Measurements from ENCODE around the gene UBAC2.

UBAC2 gene

GRCh38 chr13:99316224-99316623 lies 115.6 kb downstream of the UBAC2 start:
- H3K4me3 ChIP-seq (ENCODE audit: low read depth, low read length), result no peak overlapping the region
- H3K9me3 ChIP-seq, result no peaks in the 10 kb centered on the region
- H3K36me3 ChIP-seq, result no peaks in the 10 kb centered on the region
- no peaks in the 10 kb centered on the region for H3K27me3 ChIP-seq
- no peak for TF ChIP-seq CTCF (IDR thresholded peaks at IDR 0.05; ENCODE audit: low read depth, low read length)
- no peaks in the 10 kb centered on the region for H3K4me1 ChIP-seq
- no peak for DNase-seq

- TF ChIP-seq CTCF (IDR thresholded peaks at IDR 0.05; ENCODE audit: low read depth, low read length), result no peak
- no peaks in the 10 kb centered on the region for H3K36me3 ChIP-seq
- no peak overlapping the region for H3K4me3 ChIP-seq (ENCODE audit: low read depth, low read length)
- no peaks in the 10 kb centered on the region for H3K4me1 ChIP-seq
- H3K9me3 ChIP-seq, result no peaks in the 10 kb centered on the region
- H3K27me3 ChIP-seq, result no peaks in the 10 kb centered on the region
- no peak for DNase-seq
Observed at GRCh38 chr13:99316657-99317256, 116.1 kb downstream of the UBAC2 start.

DNA sequence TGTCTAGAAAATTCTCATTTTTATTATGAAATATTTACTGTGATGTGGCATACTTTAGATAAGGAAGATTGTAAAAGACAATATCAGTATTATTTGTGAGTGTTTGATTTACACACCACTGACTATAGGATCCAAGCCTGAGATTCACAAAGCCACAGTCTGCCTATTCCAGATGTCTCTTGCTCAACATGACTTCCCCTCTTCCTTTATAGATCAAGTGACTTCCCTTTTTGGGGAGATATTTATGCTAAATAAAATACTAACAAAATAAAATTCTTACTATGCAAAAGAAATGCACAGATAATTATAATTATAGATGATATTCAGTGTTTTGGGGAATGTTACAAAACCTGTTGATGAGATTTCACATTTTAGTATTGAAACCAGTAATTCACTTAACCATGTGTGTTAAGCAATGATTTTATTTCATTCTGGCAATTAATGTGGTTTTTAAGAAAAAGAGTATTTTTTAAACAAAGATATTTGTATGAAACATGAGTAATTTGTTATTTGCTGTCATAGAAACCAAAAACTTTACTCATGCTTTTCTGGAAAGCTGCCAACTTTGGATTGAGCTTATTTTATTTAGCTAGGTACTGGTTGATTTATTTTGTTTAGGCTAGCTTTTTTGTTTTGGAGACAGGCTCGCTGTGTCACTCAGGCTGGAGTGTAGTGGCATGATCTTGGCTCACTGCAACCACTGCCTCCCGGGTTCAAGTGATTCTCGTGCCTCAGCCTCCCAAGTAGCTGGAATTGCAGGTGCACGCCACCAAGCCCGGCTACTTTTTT lies 120.2 kb downstream of the UBAC2 start:
- Histone ChIP-seq H3K4me3 (ENCODE audit: low read depth, low read length) (no peak overlapping the region), H3K9me3 (no peaks in the 10 kb centered on the region), H3K36me3 (no peaks in the 10 kb centered on the region), H3K4me1 (no peaks in the 10 kb centered on the region), H3K27me3 (no peaks in the 10 kb centered on the region)
- TF ChIP-seq CTCF (IDR thresholded peaks at IDR 0.05; ENCODE audit: low read depth, low read length), result no peak
- DNase-seq, result no peak

DNA sequence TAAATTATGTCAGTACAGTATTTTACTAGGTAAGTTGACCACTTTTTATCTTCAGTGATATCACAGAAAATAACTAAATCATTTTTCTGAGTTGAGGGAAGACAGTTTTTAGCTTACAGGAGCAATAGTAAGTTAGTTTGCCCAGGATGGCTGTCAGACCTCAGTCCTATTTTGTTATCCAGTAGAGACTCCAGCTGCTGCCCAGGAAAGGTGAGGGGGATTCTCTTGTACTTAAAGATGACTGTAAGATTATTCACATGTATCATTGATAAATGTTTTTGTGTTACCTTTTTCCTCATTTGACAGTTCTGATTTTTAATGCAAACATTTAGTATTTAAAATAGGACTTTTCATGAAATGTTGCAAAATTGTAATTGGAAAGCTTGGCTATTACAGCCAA lies 121.1 kb downstream of the UBAC2 start:
- Histone ChIP-seq H3K36me3 (no peaks in the 10 kb centered on the region), H3K27me3 (no peaks in the 10 kb centered on the region), H3K9me3 (no peaks in the 10 kb centered on the region), H3K4me3 (ENCODE audit: low read depth, low read length) (no peak overlapping the region), H3K4me1 (no peaks in the 10 kb centered on the region)
- TF ChIP-seq CTCF (IDR thresholded peaks at IDR 0.05; ENCODE audit: low read depth, low read length), result no peak
- DNase-seq, result no peak

DNA sequence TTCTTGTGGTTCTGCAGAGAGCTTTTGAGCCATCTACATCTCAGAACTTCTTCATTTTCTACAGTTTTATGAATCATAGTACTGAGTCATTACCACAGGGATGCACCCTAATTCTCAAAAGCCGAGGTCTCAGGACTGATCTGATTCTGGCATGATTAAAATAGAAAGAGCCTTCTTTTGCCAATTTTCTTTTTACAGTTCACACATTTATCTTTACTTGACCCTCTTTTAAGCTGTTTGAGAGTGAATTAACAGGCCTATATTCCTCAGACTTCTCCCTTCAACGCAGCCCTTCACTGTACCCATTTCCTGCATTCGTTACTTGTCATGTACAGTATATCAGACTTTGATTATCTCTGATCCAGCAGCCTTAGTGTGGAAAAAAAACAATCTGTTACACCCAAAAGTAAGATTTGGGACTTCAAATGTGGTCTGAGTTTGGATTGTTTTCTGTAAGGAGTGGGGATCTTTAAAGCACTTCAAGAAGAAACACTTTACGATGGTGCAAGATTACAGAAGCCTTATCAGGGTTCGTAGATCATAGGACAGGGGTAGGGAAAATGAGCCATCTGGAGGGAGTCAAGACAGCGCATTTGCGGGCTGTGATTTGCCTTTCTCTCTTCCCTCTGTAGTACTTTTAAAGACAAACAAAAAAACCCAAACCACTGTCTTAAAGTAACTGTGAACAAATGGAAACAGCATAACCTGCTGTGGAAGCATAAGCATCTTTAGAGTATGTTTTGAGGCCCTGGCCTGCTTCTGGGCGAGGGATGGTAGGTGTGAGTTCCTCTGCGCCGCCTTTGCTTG lies 121.8 kb downstream of the UBAC2 start:
- H3K36me3 ChIP-seq, result no peaks in the 10 kb centered on the region
- no peaks in the 10 kb centered on the region for H3K4me1 ChIP-seq
- H3K27me3 ChIP-seq, result no peaks in the 10 kb centered on the region
- no peak for DNase-seq
- no peak for TF ChIP-seq CTCF (IDR thresholded peaks at IDR 0.05; ENCODE audit: low read depth, low read length)
- no peak overlapping the region for H3K4me3 ChIP-seq (ENCODE audit: low read depth, low read length)
- no peaks in the 10 kb centered on the region for H3K9me3 ChIP-seq
